Measurements from ENCODE around the gene VPS13C. TPM values are rescaled to one million over a fixed set of nuclear protein-coding genes. Genes with fewer than 3 reads are reported as not detected.

Gene VPS13C
- total RNA-seq, 1 experiment from 2014 or later, result 20.9 TPM

DNA sequence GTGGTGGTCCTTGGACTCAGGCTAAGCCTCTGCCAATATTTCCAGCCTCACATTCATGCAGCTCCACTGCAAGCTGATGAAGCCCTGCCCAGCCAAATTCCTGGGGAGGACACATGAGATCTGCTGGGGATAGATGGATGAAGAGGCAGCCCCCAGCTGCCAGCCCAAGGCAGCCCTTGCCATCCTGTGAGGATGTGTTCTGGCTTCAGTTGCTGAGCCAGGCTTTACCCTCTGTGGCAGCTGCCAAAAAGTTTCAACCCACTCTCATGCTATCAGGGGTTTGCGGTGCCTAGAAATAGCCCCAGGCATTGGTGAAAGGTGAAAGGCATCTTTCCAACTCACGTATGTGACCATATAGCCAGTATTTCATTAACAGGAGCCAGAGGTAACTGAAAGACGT lies 44.2 kb upstream of the VPS13C start:
- POLR2A ChIA-PET, result no interaction called here

More for the DNA sequence above, 44.2 kb upstream of the VPS13C start:
- no peak for DNase-seq (ENCODE audit: low spot score)
- no peak for ATAC-seq
- no peaks in the 10 kb centered on the region for H3K36me3 Mint-ChIP-seq
- TF ChIP-seq ZNF232 (CRISPR knock-in tag; IDR thresholded peaks at IDR 0.05) (no peak), HMGXB4 (CRISPR knock-in tag; IDR thresholded peaks at IDR 0.05) (no peak), JUN (CRISPR knock-in tag; IDR thresholded peaks at IDR 0.05) (no peak), EMX1 (CRISPR knock-in tag; IDR thresholded peaks at IDR 0.05) (no peak), TP53 (CRISPR knock-in tag; IDR thresholded peaks at IDR 0.05) (no peak), ELF4 (CRISPR knock-in tag; IDR thresholded peaks at IDR 0.05; ENCODE audit: low read depth) (no peak), ZNF121 (CRISPR knock-in tag; IDR thresholded peaks at IDR 0.05) (no peak), FOXK1 (CRISPR knock-in tag; IDR thresholded peaks at IDR 0.05) (no peak), MYBL2 (CRISPR knock-in tag; IDR thresholded peaks at IDR 0.05) (no peak), MXD4 (CRISPR knock-in tag; IDR thresholded peaks at IDR 0.05; ENCODE audit: borderline replicate concordance) (no peak)
- TF ChIP-seq, protein P1, sequence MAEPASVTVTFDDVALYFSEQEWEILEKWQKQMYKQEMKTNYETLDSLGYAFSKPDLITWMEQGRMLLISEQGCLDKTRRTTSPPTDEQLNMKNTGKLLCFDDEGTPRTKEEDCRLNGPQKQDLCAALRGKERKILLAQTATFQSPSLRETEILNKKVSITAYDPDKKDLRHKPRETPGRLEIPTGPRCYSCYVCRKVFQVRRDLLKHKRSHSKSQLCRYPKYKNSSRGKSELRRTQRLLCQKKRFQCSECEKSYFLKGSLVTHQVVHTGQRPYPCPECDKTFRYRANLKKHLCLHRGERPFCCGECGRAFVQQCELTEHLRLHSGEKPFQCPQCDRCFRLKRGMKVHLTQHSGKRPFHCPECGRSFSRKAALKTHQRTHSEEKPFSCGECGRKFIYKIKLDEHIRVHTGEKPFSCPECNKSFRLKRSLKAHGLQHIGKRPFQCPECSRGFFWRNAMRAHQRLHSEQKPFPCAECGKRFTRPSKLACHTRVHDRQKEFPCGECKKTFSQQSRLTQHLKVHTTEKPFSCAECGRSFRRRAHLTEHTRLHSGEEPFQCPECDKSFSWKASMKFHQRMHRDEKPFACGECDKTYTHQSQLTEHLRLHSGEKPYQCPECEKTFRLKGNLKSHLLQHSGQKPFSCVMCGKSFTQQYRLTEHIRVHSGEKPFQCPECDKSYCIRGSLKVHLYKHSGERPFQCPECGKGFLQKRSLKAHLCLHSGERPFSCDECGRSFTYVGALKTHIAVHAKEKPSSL (CRISPR knock-in tag; conservative IDR thresholded peaks at IDR 0.05), result no peak
- TF ChIP-seq, protein P2, sequence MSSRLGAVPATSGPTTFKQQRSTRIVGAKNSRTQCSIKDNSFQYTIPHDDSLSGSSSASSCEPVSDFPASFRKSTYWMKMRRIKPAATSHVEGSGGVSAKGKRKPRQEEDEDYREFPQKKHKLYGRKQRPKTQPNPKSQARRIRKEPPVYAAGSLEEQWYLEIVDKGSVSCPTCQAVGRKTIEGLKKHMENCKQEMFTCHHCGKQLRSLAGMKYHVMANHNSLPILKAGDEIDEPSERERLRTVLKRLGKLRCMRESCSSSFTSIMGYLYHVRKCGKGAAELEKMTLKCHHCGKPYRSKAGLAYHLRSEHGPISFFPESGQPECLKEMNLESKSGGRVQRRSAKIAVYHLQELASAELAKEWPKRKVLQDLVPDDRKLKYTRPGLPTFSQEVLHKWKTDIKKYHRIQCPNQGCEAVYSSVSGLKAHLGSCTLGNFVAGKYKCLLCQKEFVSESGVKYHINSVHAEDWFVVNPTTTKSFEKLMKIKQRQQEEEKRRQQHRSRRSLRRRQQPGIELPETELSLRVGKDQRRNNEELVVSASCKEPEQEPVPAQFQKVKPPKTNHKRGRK (CRISPR knock-in tag; IDR thresholded peaks at IDR 0.05; ENCODE audit: borderline replicate concordance), result no peak
- TF ChIP-seq, protein P3, sequence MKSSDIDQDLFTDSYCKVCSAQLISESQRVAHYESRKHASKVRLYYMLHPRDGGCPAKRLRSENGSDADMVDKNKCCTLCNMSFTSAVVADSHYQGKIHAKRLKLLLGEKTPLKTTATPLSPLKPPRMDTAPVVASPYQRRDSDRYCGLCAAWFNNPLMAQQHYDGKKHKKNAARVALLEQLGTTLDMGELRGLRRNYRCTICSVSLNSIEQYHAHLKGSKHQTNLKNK (CRISPR knock-in tag; IDR thresholded peaks at IDR 0.05), result no peak
- TF ChIP-seq, protein P4, sequence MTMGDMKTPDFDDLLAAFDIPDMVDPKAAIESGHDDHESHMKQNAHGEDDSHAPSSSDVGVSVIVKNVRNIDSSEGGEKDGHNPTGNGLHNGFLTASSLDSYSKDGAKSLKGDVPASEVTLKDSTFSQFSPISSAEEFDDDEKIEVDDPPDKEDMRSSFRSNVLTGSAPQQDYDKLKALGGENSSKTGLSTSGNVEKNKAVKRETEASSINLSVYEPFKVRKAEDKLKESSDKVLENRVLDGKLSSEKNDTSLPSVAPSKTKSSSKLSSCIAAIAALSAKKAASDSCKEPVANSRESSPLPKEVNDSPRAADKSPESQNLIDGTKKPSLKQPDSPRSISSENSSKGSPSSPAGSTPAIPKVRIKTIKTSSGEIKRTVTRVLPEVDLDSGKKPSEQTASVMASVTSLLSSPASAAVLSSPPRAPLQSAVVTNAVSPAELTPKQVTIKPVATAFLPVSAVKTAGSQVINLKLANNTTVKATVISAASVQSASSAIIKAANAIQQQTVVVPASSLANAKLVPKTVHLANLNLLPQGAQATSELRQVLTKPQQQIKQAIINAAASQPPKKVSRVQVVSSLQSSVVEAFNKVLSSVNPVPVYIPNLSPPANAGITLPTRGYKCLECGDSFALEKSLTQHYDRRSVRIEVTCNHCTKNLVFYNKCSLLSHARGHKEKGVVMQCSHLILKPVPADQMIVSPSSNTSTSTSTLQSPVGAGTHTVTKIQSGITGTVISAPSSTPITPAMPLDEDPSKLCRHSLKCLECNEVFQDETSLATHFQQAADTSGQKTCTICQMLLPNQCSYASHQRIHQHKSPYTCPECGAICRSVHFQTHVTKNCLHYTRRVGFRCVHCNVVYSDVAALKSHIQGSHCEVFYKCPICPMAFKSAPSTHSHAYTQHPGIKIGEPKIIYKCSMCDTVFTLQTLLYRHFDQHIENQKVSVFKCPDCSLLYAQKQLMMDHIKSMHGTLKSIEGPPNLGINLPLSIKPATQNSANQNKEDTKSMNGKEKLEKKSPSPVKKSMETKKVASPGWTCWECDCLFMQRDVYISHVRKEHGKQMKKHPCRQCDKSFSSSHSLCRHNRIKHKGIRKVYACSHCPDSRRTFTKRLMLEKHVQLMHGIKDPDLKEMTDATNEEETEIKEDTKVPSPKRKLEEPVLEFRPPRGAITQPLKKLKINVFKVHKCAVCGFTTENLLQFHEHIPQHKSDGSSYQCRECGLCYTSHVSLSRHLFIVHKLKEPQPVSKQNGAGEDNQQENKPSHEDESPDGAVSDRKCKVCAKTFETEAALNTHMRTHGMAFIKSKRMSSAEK (CRISPR knock-in tag; IDR thresholded peaks at IDR 0.05; ENCODE audit: borderline replicate concordance), result no peak
- H3K9me3 Mint-ChIP-seq, result no peaks in the 10 kb centered on the region
- no peaks in the 10 kb centered on the region for H3K27me3 Mint-ChIP-seq (ENCODE audit: low read depth)
- no peak overlapping the region for H3K4me3 Mint-ChIP-seq
- no peak overlapping the region for H3K27ac Mint-ChIP-seq
- H3K4me1 Mint-ChIP-seq, result no peaks in the 10 kb centered on the region; the same call in 1 of the 2 replicates
- CTCF ChIA-PET, result interaction anchor here (1.5 kb wide), 1 partner anchor 638 kb away, joined by 5 read pairs; no protein-coding TSS in a partner anchor

Measured in WTC11 (cell line).